ENCODE measurements around the gene SPAG17. TPM values are rescaled to one million over a fixed set of nuclear protein-coding genes. Genes with fewer than 3 reads are reported as not detected.

The SPAG17 gene
- polyA plus RNA-seq, 1 of the 3 experiments (the other 2 are of a cell fraction) = not detected

- Histone ChIP-seq H3K36me3 (replicated peaks in 1 of 2; ENCODE audit: control insufficient read depth in 1 of 2, insufficient read depth in 2 of 2, low read length in 1 of 2) (no peaks in the 10 kb centered on the region), H3F3A (replicated peaks; ENCODE audit: insufficient read depth) (no peaks in the 10 kb centered on the region), H3K4me3 (ENCODE audit: low read depth in 2 of 2, low read length in 1 of 2) (no peak overlapping the region), H3K9me2 (no peaks in the 10 kb centered on the region), H2AFZ (ENCODE audit: low read depth) (no peak overlapping the region), H3K4me2 (no peak overlapping the region), H3K4me1 (ENCODE audit: control insufficient read depth in 1 of 2, insufficient read depth in 2 of 2, low read depth in 1 of 2, low read length in 1 of 2) (no peaks in the 10 kb centered on the region), H3K9me3 (no peaks in the 10 kb centered on the region), H4K20me1 (ENCODE audit: insufficient read depth) (no peaks in the 10 kb centered on the region), H3K27ac (ENCODE audit: low read depth in 2 of 2, low read length in 1 of 2) (no peak overlapping the region), H3K79me2 (ENCODE audit: insufficient read depth) (no peaks in the 10 kb centered on the region), H3K9ac (no peak overlapping the region), H3K27me3 (ENCODE audit: insufficient read depth) (peaks cover 11% of the 10 kb centered on the region; the same call in 1 of the 2 replicates)
- WGBS (ENCODE audit: low lambda C conversion rate) = 16% methylated on average over 2 of the region's 4 CpGs
- POLR2A ChIA-PET = no interaction called here
- CTCF ChIA-PET = no interaction called here
- TF ChIP-seq GATA2 (CRISPR knock-in tag; IDR thresholded peaks at IDR 0.05) = no peak
- no peak for TF ChIP-seq FOSL2 (IDR thresholded peaks at IDR 0.05; ENCODE audit: borderline replicate concordance, low read depth)
- TF ChIP-seq FOXJ3 (CRISPR knock-in tag; IDR thresholded peaks at IDR 0.05) = no peak
- TF ChIP-seq CHD2 (IDR thresholded peaks at IDR 0.05; ENCODE audit: low read length, partially characterized antibody) = no peak
- no peak for DNase-seq
Observed at GRCh38 chr1:118117521-118117920, 67.5 kb downstream of the SPAG17 start.

GRCh38 chr1:118116909-118117308, 68.1 kb downstream of the SPAG17 start:
- H2AFZ ChIP-seq (ENCODE audit: low read depth) = no peak overlapping the region
- no peaks in the 10 kb centered on the region for H3K9me3 ChIP-seq
- DNase-seq = no peak
- TF ChIP-seq, protein P1, sequence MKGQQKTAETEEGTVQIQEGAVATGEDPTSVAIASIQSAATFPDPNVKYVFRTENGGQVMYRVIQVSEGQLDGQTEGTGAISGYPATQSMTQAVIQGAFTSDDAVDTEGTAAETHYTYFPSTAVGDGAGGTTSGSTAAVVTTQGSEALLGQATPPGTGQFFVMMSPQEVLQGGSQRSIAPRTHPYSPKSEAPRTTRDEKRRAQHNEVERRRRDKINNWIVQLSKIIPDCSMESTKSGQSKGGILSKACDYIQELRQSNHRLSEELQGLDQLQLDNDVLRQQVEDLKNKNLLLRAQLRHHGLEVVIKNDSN (IDR thresholded peaks at IDR 0.05; ENCODE audit: borderline replicate concordance, low read depth) = no peak
- TF ChIP-seq, protein P2, sequence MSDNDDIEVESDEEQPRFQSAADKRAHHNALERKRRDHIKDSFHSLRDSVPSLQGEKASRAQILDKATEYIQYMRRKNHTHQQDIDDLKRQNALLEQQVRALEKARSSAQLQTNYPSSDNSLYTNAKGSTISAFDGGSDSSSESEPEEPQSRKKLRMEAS (IDR thresholded peaks at IDR 0.05; ENCODE audit: low read depth) = no peak
- TF ChIP-seq YY1 (IDR thresholded peaks at IDR 0.05; ENCODE audit: low read depth) = no peak
- TF ChIP-seq TEAD4 (IDR thresholded peaks at IDR 0.05; ENCODE audit: borderline replicate concordance, insufficient read depth) = no peak
- TF ChIP-seq GABPA (IDR thresholded peaks at IDR 0.05; ENCODE audit: low read depth) = no peak
- no peak for TF ChIP-seq NFIC (IDR thresholded peaks at IDR 0.05; ENCODE audit: borderline replicate concordance)
- no peak for TF ChIP-seq MEF2A (IDR thresholded peaks at IDR 0.05; ENCODE audit: borderline replicate concordance, low read depth)
- TF ChIP-seq ELF1 (IDR thresholded peaks at IDR 0.05) = no peak
- TF ChIP-seq RCOR1 (IDR thresholded peaks at IDR 0.05; ENCODE audit: low read length) = no peak
- TF ChIP-seq, protein P3, sequence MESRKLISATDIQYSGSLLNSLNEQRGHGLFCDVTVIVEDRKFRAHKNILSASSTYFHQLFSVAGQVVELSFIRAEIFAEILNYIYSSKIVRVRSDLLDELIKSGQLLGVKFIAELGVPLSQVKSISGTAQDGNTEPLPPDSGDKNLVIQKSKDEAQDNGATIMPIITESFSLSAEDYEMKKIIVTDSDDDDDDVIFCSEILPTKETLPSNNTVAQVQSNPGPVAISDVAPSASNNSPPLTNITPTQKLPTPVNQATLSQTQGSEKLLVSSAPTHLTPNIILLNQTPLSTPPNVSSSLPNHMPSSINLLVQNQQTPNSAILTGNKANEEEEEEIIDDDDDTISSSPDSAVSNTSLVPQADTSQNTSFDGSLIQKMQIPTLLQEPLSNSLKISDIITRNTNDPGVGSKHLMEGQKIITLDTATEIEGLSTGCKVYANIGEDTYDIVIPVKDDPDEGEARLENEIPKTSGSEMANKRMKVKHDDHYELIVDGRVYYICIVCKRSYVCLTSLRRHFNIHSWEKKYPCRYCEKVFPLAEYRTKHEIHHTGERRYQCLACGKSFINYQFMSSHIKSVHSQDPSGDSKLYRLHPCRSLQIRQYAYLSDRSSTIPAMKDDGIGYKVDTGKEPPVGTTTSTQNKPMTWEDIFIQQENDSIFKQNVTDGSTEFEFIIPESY (IDR thresholded peaks at IDR 0.05; ENCODE audit: borderline replicate concordance, low read depth) = no peak
- TF ChIP-seq JUND (IDR thresholded peaks at IDR 0.05) = no peak
- TF ChIP-seq TAF1 (IDR thresholded peaks at IDR 0.05; ENCODE audit: borderline replicate concordance, low read depth, low read length) = no peak
- no peak for TF ChIP-seq FOXJ3 (CRISPR knock-in tag; IDR thresholded peaks at IDR 0.05)
- TF ChIP-seq EP300 (IDR thresholded peaks at IDR 0.05; ENCODE audit: borderline replicate concordance in 1 of 2, low read depth in 1 of 2, low read length in 1 of 2) = no peak
- H3K79me2 ChIP-seq (ENCODE audit: insufficient read depth) = no peaks in the 10 kb centered on the region
- no peaks in the 10 kb centered on the region for H4K20me1 ChIP-seq (ENCODE audit: insufficient read depth)
- H3K27ac ChIP-seq (ENCODE audit: low read depth in 2 of 2, low read length in 1 of 2) = no peak overlapping the region
- no peaks in the 10 kb centered on the region for H3K36me3 ChIP-seq (replicated peaks in 1 of 2; ENCODE audit: control insufficient read depth in 1 of 2, insufficient read depth in 2 of 2, low read length in 1 of 2)
- 4% methylated on average over 4 of the region's 4 CpGs for WGBS (ENCODE audit: low lambda C conversion rate)
- H3K4me3 ChIP-seq (ENCODE audit: low read depth in 2 of 2, low read length in 1 of 2) = no peak overlapping the region
- no peak overlapping the region for H3K9ac ChIP-seq
- H3F3A ChIP-seq (replicated peaks; ENCODE audit: insufficient read depth) = no peaks in the 10 kb centered on the region
- POLR2A ChIA-PET = no interaction called here
- no peaks in the 10 kb centered on the region for H3K4me1 ChIP-seq (ENCODE audit: control insufficient read depth in 1 of 2, insufficient read depth in 2 of 2, low read depth in 1 of 2, low read length in 1 of 2)
- no peak overlapping the region for H3K4me2 ChIP-seq
- H3K27me3 ChIP-seq (ENCODE audit: insufficient read depth) = peaks cover 11% of the 10 kb centered on the region; the same call in 1 of the 2 replicates
- CTCF ChIA-PET = no interaction called here
- H3K9me2 ChIP-seq = no peaks in the 10 kb centered on the region
